HepG2 (cell line): ENCODE measurements around the gene RAPGEF5.

Source experiments
- FOXP1 ChIP-seq, 2 experiments: fragments of 450-650 bp in 1 of 2; IDR thresholded peaks; 2 replicates each; pipeline ENCODE4 v1.6.1; 2017 to 2018; ENCODE audit warnings: antibody characterized with exemption in 1 of 2
- POLR2A ChIP-seq, 2 experiments: IDR thresholded peaks; 2 replicates each; pipeline ENCODE4 v1.6.1; 2011; ENCODE audit warnings: low read depth in 2 of 2, low read length in 2 of 2, mild to moderate bottlenecking in 1 of 2, moderate library complexity in 1 of 2; ENCODE audit not compliant: insufficient read depth in 1 of 2
- TF ChIP-seq, protein P1 (sequence below): sonication (generic); formaldehyde crosslinking; IDR thresholded peaks from 2 replicates; pipeline ENCODE4 v1.4.0; 2020; ENCODE audit warnings: missing genetic modification reagents, mild to moderate bottlenecking, borderline replicate concordance
- TF ChIP-seq, protein P2 (sequence below): sonication (generic); formaldehyde crosslinking; IDR thresholded peaks from 2 replicates; pipeline ENCODE4 v1.8.1; 2022; ENCODE audit warnings: low read depth, mild to moderate bottlenecking, missing genetic modification reagents

DNA sequence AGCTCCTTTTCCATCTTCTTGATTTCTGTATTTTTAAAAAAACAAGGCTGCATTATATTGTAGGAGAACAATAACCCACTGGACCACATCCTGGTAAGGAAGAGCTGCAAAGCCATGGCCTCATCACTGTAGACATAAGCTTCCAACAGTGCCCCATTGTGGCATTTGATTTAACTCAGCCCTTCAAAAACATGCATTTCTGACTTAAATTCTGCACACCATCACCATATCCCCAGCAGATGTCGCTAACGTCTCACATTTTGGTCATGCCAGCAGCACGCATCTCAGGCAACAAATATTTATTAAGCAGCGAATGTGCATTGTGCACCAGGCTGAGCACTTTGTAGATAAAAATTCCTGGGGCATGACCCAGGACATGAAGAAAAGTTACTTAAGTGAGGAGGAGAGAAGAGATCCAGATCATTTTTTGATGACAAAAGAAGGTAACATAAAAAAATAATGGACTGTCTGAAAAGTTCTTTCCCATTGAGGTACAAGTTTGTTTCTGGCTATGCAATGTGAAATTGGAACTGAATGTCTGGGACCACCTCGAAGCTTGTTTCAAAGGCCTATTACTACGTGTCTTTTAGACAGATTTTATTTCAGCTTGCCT lies 246.6 kb downstream of the RAPGEF5 start:
- TF ChIP-seq POLR2A (IDR thresholded peaks at IDR 0.05; ENCODE audit: insufficient read depth in 1 of 2, low read depth in 2 of 2, low read length in 2 of 2) (no peak), FOXP1 (IDR thresholded peaks at IDR 0.05) (no peak), FOXP1 (CRISPR knock-in tag; IDR thresholded peaks at IDR 0.05) (no peak)
- TF ChIP-seq, protein P1, sequence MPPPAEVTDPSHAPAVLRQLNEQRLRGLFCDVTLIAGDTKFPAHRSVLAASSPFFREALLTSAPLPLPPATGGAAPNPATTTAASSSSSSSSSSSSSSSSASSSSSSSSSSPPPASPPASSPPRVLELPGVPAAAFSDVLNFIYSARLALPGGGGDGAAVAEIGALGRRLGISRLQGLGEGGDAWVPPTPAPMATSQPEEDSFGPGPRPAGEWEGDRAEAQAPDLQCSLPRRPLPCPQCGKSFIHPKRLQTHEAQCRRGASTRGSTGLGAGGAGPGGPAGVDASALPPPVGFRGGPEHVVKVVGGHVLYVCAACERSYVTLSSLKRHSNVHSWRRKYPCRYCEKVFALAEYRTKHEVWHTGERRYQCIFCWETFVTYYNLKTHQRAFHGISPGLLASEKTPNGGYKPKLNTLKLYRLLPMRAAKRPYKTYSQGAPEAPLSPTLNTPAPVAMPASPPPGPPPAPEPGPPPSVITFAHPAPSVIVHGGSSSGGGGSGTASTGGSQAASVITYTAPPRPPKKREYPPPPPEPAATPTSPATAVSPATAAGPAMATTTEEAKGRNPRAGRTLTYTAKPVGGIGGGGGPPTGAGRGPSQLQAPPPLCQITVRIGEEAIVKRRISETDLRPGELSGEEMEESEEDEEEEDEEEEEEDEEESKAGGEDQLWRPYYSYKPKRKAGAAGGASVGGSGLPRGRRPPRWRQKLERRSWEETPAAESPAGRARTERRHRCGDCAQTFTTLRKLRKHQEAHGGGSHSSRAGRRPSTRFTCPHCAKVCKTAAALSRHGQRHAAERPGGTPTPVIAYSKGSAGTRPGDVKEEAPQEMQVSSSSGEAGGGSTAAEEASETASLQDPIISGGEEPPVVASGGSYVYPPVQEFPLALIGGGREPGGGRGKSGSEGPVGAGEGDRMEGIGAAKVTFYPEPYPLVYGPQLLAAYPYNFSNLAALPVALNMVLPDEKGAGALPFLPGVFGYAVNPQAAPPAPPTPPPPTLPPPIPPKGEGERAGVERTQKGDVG (CRISPR knock-in tag) = no peak
- TF ChIP-seq, protein P2, sequence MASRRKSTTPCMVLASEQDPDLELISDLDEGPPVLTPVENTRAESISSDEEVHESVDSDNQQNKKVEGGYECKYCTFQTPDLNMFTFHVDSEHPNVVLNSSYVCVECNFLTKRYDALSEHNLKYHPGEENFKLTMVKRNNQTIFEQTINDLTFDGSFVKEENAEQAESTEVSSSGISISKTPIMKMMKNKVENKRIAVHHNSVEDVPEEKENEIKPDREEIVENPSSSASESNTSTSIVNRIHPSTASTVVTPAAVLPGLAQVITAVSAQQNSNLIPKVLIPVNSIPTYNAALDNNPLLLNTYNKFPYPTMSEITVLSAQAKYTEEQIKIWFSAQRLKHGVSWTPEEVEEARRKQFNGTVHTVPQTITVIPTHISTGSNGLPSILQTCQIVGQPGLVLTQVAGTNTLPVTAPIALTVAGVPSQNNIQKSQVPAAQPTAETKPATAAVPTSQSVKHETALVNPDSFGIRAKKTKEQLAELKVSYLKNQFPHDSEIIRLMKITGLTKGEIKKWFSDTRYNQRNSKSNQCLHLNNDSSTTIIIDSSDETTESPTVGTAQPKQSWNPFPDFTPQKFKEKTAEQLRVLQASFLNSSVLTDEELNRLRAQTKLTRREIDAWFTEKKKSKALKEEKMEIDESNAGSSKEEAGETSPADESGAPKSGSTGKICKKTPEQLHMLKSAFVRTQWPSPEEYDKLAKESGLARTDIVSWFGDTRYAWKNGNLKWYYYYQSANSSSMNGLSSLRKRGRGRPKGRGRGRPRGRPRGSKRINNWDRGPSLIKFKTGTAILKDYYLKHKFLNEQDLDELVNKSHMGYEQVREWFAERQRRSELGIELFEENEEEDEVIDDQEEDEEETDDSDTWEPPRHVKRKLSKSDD (CRISPR knock-in tag) = no peak
